DMS53 (cell line): ENCODE results near the gene ARHGAP35.

Source experiments
- DNase-seq: peaks from one replicate; lab custom pipeline; 2025; lab: John Stamatoyannopoulos, UW

The ARHGAP35 gene

DNA sequence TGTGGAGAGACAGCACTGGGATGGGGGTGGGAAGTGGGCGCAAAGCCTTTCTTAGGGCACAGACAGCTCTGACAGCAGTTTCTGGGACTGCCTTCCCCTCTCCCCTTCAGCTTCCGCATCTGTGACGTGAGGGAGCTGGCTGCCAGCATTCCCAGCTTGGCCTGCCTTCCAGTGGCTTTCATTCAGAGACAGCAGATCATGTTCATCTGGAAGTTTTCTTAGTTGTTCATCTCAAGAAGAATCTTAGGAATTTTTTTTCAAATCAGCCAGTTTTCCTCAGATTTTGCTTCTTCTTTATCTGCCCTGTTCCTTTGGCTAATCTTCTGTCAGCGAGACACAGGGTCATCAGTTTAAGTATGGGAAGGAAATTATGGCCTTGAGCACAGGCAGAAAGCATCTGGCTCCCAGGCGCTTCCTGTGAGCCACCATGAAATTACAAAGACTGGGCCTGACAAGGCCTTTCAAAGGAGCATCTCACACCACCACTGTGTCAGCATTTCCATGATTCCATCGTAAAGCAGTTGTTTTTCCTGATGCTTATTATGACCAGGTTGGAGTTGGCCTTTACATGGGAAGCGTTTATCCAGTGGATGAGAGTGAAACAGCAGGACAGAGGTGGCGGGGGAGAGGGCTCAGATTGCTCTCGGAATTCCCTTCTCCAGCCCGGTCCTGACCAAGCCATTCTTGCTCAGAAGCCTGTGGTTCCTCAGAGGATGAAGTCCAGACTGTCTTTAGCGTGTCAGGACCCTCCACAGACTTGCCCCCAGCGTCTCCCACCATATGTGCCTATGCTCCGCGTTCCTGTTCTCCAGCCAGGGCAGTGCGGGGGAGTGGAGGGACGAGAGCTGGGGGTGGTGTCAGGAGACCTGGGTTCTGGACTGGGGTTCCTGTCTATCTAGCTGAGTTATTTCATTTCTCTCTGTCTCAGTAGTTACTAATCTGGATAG is 43.6 kb downstream of the ARHGAP35 start:
- DNase-seq: no peak

DNA sequence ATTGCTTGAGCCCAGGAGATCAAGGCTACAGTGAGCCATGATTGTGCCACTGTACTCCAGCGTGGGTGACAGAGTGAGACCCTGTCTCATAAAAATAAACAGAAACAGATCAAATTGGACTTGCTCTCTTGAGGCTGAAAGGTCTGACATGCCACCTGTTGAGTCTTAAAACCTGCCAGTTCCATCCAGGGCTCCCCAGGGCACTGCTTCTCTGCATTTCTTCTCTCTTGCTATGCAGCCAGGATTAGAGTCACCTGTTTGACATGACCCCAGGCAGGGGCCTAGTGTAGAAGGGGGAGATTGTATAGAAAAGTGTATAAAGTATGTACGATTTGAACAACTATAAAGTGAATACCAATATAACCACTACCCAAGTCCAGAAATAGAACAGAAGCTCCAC is 45.4 kb downstream of the ARHGAP35 start:
- no peak for DNase-seq

DNA sequence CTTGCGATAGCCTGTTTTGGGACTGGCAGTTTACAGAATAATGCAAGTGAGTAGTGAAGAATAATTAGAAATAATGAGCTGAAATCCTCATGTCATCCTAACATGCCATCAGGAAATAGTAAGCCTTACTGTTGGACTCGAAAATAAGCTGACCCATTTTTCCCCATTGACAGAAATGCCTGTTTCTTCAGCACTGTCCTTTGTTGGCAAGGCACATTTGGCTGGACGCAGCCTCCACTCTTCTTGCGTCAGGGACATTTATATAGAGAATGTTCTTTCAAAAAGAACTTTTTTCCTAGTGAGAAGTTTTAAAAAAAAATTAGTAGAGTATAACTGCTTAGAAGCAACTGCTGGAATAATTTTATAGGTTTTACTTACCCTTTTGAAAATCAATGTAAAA is 47.1 kb downstream of the ARHGAP35 start:
- DNase-seq: no peak

DNA sequence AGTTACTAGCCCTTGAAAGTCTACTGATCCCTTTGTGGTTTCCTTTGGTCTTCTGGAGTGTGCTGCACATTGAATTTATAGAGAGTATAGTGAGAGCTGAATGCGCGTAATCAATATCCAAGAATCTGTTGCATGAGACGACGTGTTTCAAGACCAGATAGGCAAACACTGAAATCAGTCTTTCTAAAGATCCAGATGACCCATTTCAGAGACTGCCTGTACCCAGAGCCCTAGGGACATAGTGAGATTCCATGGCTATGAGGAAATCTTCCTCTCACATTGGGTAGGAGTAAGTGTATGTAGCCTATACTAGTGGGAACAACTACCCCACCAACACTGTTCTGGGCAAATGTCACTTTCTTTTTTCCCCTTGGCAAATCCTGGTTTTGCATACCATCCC is 48.6 kb downstream of the ARHGAP35 start:
- DNase-seq: no peak
